ENCODE measurements around the gene CPEB2.

CPEB2 gene

DNA sequence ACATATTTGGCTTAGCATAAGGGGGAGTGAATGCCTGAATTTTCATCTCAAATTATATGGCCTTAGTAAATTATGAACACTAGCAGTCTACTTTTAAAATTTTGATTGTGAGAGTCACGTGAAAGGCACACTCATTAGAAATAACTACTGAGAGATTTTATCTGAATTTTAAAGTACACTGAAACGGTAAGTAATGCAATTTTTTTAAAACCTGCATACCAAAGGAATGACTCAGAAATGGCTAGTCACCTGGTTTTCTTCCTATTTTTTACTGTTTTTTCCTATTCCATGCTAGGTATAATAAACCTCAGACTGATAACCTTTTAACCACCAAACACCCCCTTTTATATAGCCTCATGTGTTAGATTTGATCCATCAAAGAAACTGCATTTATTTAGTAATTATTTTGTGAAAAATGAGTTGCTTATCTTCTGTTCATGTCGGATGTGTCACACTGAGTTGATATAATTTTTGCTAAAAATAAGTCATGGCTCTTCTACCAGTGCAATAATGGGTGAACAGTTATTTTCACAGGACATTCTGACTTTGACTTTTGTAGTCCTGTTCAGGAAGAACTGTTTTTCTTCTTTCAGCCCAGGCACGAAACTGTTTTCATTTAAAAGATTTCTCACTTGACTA, 40.4 kb downstream of the CPEB2 start:
- H3K4me2 ChIP-seq (ENCODE audit: low read depth, low read length, poor library complexity, severe bottlenecking) = no peak overlapping the region

DNA sequence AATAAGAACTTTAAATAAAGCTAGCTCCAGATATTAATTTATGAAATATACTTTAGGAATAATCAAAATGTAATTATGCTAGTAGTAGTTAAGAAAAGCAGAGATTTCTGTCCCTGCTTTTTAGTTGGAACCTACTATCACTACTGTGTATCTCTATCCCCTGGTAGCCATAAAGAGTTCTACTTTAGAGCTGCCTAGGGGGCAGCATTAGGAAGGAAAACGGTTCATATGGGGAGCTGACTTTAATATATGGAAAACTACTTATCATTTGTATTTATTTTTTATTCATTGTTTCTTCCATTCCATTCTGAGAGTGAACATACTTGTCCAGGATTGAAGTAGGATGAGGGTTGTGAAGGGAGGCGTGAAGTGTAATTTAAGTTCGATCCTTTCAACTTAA, 40.9 kb downstream of the CPEB2 start:
- no peak for TF ChIP-seq EZH2phosphoT487 (conservative IDR thresholded peaks at IDR 0.05; ENCODE audit: low read length)
- TF ChIP-seq, protein P1, sequence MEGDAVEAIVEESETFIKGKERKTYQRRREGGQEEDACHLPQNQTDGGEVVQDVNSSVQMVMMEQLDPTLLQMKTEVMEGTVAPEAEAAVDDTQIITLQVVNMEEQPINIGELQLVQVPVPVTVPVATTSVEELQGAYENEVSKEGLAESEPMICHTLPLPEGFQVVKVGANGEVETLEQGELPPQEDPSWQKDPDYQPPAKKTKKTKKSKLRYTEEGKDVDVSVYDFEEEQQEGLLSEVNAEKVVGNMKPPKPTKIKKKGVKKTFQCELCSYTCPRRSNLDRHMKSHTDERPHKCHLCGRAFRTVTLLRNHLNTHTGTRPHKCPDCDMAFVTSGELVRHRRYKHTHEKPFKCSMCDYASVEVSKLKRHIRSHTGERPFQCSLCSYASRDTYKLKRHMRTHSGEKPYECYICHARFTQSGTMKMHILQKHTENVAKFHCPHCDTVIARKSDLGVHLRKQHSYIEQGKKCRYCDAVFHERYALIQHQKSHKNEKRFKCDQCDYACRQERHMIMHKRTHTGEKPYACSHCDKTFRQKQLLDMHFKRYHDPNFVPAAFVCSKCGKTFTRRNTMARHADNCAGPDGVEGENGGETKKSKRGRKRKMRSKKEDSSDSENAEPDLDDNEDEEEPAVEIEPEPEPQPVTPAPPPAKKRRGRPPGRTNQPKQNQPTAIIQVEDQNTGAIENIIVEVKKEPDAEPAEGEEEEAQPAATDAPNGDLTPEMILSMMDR (IDR thresholded peaks at IDR 0.05; ENCODE audit: insufficient read depth, low read length, poor library complexity, severe bottlenecking) = peak; percentile 28
- Histone ChIP-seq H2AFZ (ENCODE audit: low read depth, low read length, severe bottlenecking) (no peak overlapping the region), H4K20me1 (ENCODE audit: low read depth, low read length) (no peaks in the 10 kb centered on the region), H3K4me3 (ENCODE audit: insufficient read depth, low read length, poor library complexity, severe bottlenecking) (no peak overlapping the region), H3K27me3 (ENCODE audit: low read length) (no peaks in the 10 kb centered on the region), H3K9me3 (ENCODE audit: insufficient read depth, low read length) (no peaks in the 10 kb centered on the region), H3K36me3 (ENCODE audit: low read length) (no peaks in the 10 kb centered on the region), H3K27ac (ENCODE audit: low read depth, low read length) (no peak overlapping the region), H3K4me2 (ENCODE audit: low read depth, low read length, poor library complexity, severe bottlenecking) (no peak overlapping the region), H3F3A (ENCODE audit: insufficient read depth) (no peaks in the 10 kb centered on the region), H3K9ac (ENCODE audit: low read length) (no peak overlapping the region), H3K9me2 (replicated peaks; ENCODE audit: insufficient read depth, low read length) (no peaks in the 10 kb centered on the region), H3K79me2 (ENCODE audit: insufficient read depth, low read length) (no peaks in the 10 kb centered on the region)

More for the DNA sequence above, 40.4 kb downstream of the CPEB2 start:
- no peaks in the 10 kb centered on the region for H3K36me3 ChIP-seq (ENCODE audit: low read length)
- no peaks in the 10 kb centered on the region for H3K79me2 ChIP-seq (ENCODE audit: insufficient read depth, low read length)
- H3K27me3 ChIP-seq (ENCODE audit: low read length) = no peaks in the 10 kb centered on the region
- no peaks in the 10 kb centered on the region for H3K9me2 ChIP-seq (replicated peaks; ENCODE audit: insufficient read depth, low read length)
- H3K9ac ChIP-seq (ENCODE audit: low read length) = no peak overlapping the region
- no peak overlapping the region for H3K27ac ChIP-seq (ENCODE audit: low read depth, low read length)
- TF ChIP-seq, protein P1 (IDR thresholded peaks at IDR 0.05; ENCODE audit: insufficient read depth, low read length, poor library complexity, severe bottlenecking) = no peak
- no peak for TF ChIP-seq EZH2phosphoT487 (conservative IDR thresholded peaks at IDR 0.05; ENCODE audit: low read length)
- no peak overlapping the region for H3K4me3 ChIP-seq (ENCODE audit: insufficient read depth, low read length, poor library complexity, severe bottlenecking)
- H2AFZ ChIP-seq (ENCODE audit: low read depth, low read length, severe bottlenecking) = no peak overlapping the region
- H4K20me1 ChIP-seq (ENCODE audit: low read depth, low read length) = no peaks in the 10 kb centered on the region
- no peaks in the 10 kb centered on the region for H3F3A ChIP-seq (ENCODE audit: insufficient read depth)
- H3K9me3 ChIP-seq (ENCODE audit: insufficient read depth, low read length) = no peaks in the 10 kb centered on the region

DNA sequence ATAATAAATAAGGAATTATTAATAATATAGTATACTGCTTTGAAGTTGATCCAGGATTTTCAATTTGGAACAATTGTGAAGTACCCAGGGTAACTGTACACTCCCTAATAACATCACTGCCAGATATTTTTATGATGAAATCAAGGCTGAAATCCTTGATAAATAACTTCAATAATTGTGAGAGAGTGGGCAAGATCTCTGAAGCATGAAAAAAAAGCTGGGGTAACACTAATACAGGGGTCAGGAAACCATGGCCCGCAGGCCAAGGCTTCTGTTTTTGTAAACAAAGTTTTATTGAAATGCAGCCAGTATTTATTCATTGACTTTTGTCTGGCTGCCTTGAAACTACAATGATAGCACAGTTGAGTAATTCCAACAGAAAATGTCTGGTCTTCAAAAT, 41.6 kb downstream of the CPEB2 start:
- H3K27me3 ChIP-seq (ENCODE audit: low read length) = no peaks in the 10 kb centered on the region
- H3K79me2 ChIP-seq (ENCODE audit: insufficient read depth, low read length) = no peaks in the 10 kb centered on the region
- H3K9me2 ChIP-seq (replicated peaks; ENCODE audit: insufficient read depth, low read length) = no peaks in the 10 kb centered on the region
- no peaks in the 10 kb centered on the region for H3K9me3 ChIP-seq (ENCODE audit: insufficient read depth, low read length)
- TF ChIP-seq, protein P1 (IDR thresholded peaks at IDR 0.05; ENCODE audit: insufficient read depth, low read length, poor library complexity, severe bottlenecking) = no peak
- no peak for TF ChIP-seq EZH2phosphoT487 (conservative IDR thresholded peaks at IDR 0.05; ENCODE audit: low read length)
- H3K9ac ChIP-seq (ENCODE audit: low read length) = no peak overlapping the region
- no peak overlapping the region for H3K4me3 ChIP-seq (ENCODE audit: insufficient read depth, low read length, poor library complexity, severe bottlenecking)
- H2AFZ ChIP-seq (ENCODE audit: low read depth, low read length, severe bottlenecking) = no peak overlapping the region
- no peaks in the 10 kb centered on the region for H4K20me1 ChIP-seq (ENCODE audit: low read depth, low read length)
- H3K36me3 ChIP-seq (ENCODE audit: low read length) = no peaks in the 10 kb centered on the region
- H3K4me2 ChIP-seq (ENCODE audit: low read depth, low read length, poor library complexity, severe bottlenecking) = no peak overlapping the region
- H3F3A ChIP-seq (ENCODE audit: insufficient read depth) = no peaks in the 10 kb centered on the region
- no peak overlapping the region for H3K27ac ChIP-seq (ENCODE audit: low read depth, low read length)

Measured in SU-DHL-6 (cell line).